ENCODE measurements around the gene DMGDH. TPM values are rescaled to one million over a fixed set of nuclear protein-coding genes. Genes with fewer than 3 reads are reported as not detected.

The DMGDH gene
- under 1 TPM; 0.50 to 0.86 TPM for total RNA-seq

DNA sequence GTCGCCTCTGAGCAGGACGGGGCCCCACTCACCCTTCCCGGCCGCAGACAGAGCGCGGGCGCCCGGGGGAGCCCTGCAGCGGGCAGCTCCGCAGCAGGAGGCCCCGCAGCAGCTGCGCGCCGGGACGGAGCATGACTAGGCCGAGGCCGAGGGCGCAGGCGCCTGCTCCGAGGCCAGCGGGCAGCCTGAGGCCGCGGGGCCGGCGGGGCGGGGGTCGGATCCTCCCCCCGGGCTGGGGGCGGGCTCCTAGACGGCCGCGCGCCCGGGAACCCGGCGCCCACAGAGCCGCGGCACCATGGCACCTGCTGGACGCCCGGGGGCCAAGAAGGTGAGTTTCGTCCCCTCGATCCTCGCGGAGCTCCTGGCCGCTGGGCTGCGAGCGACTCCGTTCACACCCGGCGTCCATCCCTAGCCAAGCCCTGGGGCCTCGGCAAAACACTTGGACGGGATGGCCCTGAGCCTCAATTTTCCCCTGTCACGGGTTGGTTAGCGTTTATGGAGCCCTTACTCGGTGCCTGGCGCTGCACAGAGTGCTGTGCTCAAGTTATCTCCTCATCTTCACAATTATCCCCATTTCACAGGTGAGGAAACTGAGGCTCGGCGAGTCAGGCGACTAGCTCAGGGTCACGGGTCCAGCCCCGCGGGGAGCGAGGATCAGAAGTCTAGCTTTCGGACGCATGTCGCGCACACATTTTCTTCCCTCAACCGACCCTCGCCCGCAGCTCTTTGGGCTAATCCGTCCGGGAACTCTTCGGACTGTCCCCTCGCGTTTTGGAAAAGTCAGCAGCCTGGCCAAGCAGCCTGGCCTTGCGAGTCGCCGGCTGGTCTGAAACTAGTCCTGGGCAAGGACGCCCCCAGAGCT lies at the start of gene DMGDH, which contains the start of gene BHMT2:
DMGDH (minus strand) TSS at position 187 of the 862 bp plus-strand sequence; CDS start at position 133, 54 bp downstream.
BHMT2 (plus strand) TSS at position 280 of the 862 bp plus-strand sequence; CDS start at position 296, 16 bp downstream.
- POLR2A ChIA-PET, result no interaction called here
- Mint-ChIP-seq H3K4me3 (no peak within 1 kb of the TSS), H3K27ac (no peak within 1 kb of the TSS), H3K36me3 (ENCODE audit: low read depth) (no peaks in the 10 kb centered on the region), H3K27me3 (peaks cover 33% of the 10 kb centered on the region), H3K4me1 (no peaks in the 10 kb centered on the region), H3K9me3 (ENCODE audit: low read depth) (peaks cover 2% of the 10 kb centered on the region)
- ATAC-seq (peak; percentile 49), DNase-seq (peak; percentile 21)
- CTCF ChIA-PET, result interaction anchor here (0.6 to 1.5 kb wide), 3 partner anchors 13 to 63 kb away, joined by 3 to 4 read pairs (median 4); no protein-coding TSS in a partner anchor
- intact Hi-C loops (cut with DNase I, micrococcal nuclease), result no loop called here

DNA sequence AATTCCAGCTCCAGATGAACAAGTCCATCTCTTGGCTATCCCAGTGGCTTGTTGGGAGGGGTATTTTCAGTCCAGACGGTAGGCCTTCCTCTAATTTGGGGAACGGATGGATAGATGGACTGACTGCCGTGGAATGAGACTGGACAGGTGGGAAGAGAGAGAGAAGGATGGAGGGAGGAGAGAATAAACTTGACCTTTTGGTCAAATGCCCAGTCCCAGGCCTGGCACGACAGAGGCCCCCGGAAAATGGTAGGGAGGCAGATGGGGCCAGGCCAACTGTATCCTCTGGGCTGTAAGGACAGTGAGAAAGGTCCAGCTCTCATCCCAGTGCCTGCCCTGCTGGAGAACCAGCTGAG lies 43.2 kb upstream of the DMGDH start:
- no peak overlapping the region for H3K27ac Mint-ChIP-seq
- no peaks in the 10 kb centered on the region for H3K9me3 Mint-ChIP-seq (ENCODE audit: low read depth)
- ATAC-seq (no peak), DNase-seq (no peak)
- POLR2A ChIA-PET, result no interaction called here
- no peaks in the 10 kb centered on the region for H3K4me1 Mint-ChIP-seq
- intact Hi-C loops (cut with DNase I, micrococcal nuclease), result no loop called here
- no peak overlapping the region for H3K4me3 Mint-ChIP-seq
- H3K27me3 Mint-ChIP-seq, result peaks cover 43% of the 10 kb centered on the region
- H3K36me3 Mint-ChIP-seq (ENCODE audit: low read depth), result no peaks in the 10 kb centered on the region
- CTCF ChIA-PET, result interaction anchor here (0.6 to 1.0 kb wide), 2 partner anchors 20 to 137 kb away, joined by 3 to 4 read pairs; no protein-coding TSS in a partner anchor

GRCh38 chr5:79111960-79112702 lies 42.7 kb upstream of the DMGDH start:
- intact Hi-C loops (cut with DNase I, micrococcal nuclease), result no loop called here
- Mint-ChIP-seq H3K27me3 (peaks cover 43% of the 10 kb centered on the region), H3K27ac (no peak overlapping the region), H3K4me1 (no peaks in the 10 kb centered on the region), H3K9me3 (ENCODE audit: low read depth) (no peaks in the 10 kb centered on the region), H3K4me3 (no peak overlapping the region), H3K36me3 (ENCODE audit: low read depth) (no peaks in the 10 kb centered on the region)
- CTCF ChIA-PET, result interaction anchor here (0.6 to 1.0 kb wide), 2 partner anchors 21 to 137 kb away, joined by 3 to 4 read pairs; no protein-coding TSS in a partner anchor
- POLR2A ChIA-PET, result no interaction called here
- no peak for ATAC-seq
- DNase-seq, result no peak

DNA sequence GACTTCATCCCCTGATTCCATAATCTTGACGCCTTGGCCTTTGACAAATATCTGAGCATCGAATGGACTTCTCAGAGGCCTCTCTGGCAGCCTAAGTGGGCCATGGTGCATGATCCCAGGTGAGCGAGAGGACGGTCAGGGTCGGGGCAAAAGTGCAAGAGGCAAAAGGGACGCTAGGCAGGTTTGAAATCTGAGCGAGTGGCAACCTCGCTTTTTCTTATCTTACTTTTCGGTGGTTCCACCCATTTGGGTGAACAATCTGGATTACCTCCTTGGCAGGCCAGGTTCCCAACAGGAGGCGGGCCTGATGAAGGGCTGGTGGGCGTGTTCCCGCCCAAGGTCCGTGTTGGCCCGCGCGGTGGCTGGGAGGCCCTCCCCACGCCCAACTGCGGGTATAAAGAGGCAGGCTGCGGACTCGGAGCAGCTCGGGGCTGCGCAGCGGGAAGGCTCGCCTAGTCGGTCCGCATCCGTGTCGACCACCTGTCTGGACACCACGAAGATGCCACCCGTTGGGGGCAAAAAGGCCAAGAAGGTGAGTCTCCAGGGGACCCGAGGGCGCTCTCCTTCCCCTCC lies 42.0 kb upstream of the DMGDH start, which contains the start of gene BHMT:
BHMT (plus strand) TSS at position 423 of the 573 bp plus-strand sequence; CDS start at position 500, 77 bp downstream.
- DNase-seq (no peak), ATAC-seq (no peak)
- intact Hi-C loops (cut with DNase I, micrococcal nuclease), result no loop called here
- ChIA-PET POLR2A (no interaction called here), CTCF (no interaction called here)
- Mint-ChIP-seq H3K27me3 (peaks cover 46% of the 10 kb centered on the region), H3K36me3 (ENCODE audit: low read depth) (no peaks in the 10 kb centered on the region), H3K4me3 (no peak within 1 kb of the TSS), H3K27ac (no peak within 1 kb of the TSS), H3K9me3 (ENCODE audit: low read depth) (no peaks in the 10 kb centered on the region), H3K4me1 (no peaks in the 10 kb centered on the region)

GRCh38 chr5:79109527-79110492 lies 40.3 kb upstream of the DMGDH start:
- H3K27me3 Mint-ChIP-seq, result peaks cover 48% of the 10 kb centered on the region
- no peaks in the 10 kb centered on the region for H3K9me3 Mint-ChIP-seq (ENCODE audit: low read depth)
- peak; percentile 66 for ATAC-seq
- no peak overlapping the region for H3K27ac Mint-ChIP-seq
- DNase-seq, result peak; percentile 65
- ChIA-PET POLR2A (no interaction called here), CTCF (interaction anchor here (0.7 to 2.0 kb wide), 6 partner anchors 8 to 92 kb away, joined by 3 to 15 read pairs (median 3); no protein-coding TSS in a partner anchor)
- H3K4me3 Mint-ChIP-seq, result no peak overlapping the region
- H3K36me3 Mint-ChIP-seq (ENCODE audit: low read depth), result no peaks in the 10 kb centered on the region
- H3K4me1 Mint-ChIP-seq, result no peaks in the 10 kb centered on the region
- intact Hi-C loops (cut with DNase I, micrococcal nuclease), result loop anchor here (1.0 kb wide), 1 partner anchor 85 kb away; no protein-coding TSS in a partner anchor

- intact Hi-C loops (cut with DNase I, micrococcal nuclease), result no loop called here
- Mint-ChIP-seq H3K27ac (no peak overlapping the region), H3K9me3 (ENCODE audit: low read depth) (no peaks in the 10 kb centered on the region), H3K36me3 (ENCODE audit: low read depth) (no peaks in the 10 kb centered on the region), H3K27me3 (peaks cover 50% of the 10 kb centered on the region), H3K4me1 (no peaks in the 10 kb centered on the region), H3K4me3 (no peak overlapping the region)
- no peak for DNase-seq
- ChIA-PET CTCF (interaction anchor here (0.6 to 2.0 kb wide), 7 partner anchors 9 to 904 kb away, joined by 3 to 15 read pairs (median 3); no protein-coding TSS in a partner anchor), POLR2A (no interaction called here)
- no peak for ATAC-seq
Observed at GRCh38 chr5:79108792-79109191, 39.3 kb upstream of the DMGDH start.

DNA sequence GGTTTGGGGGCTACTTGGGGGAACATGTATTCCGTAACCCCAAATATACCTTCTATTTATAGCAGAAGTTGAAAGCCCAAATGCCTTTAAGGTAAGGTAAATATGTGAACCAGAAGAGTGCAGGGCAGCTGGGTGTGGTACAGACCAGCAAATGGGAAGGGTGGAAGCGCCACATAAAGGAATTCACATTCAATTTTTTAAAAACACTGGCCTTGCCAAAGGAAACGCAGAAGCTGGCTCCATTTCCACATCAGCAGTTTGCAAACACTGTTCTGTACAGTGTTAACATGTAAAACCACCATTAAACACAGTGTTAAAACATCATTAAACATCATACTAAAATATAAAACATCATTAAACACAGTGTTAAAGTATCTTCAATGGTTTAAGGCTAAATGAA lies 38.6 kb upstream of the DMGDH start:
- no peak for DNase-seq
- no peaks in the 10 kb centered on the region for H3K9me3 Mint-ChIP-seq (ENCODE audit: low read depth)
- peaks cover 50% of the 10 kb centered on the region for H3K27me3 Mint-ChIP-seq
- H3K4me3 Mint-ChIP-seq, result no peak overlapping the region
- ChIA-PET CTCF (interaction anchor here (1.5 to 2.0 kb wide), 2 partner anchors 25 to 83 kb away, joined by 5 to 15 read pairs; no protein-coding TSS in a partner anchor), POLR2A (no interaction called here)
- ATAC-seq, result no peak
- H3K36me3 Mint-ChIP-seq (ENCODE audit: low read depth), result no peaks in the 10 kb centered on the region
- H3K27ac Mint-ChIP-seq, result no peak overlapping the region
- H3K4me1 Mint-ChIP-seq, result no peaks in the 10 kb centered on the region
- intact Hi-C loops (cut with DNase I, micrococcal nuclease), result no loop called here

GRCh38 chr5:79107020-79107796 lies 37.7 kb upstream of the DMGDH start:
- no peaks in the 10 kb centered on the region for H3K36me3 Mint-ChIP-seq (ENCODE audit: low read depth)
- no peaks in the 10 kb centered on the region for H3K4me1 Mint-ChIP-seq
- ATAC-seq (no peak), DNase-seq (no peak)
- ChIA-PET POLR2A (no interaction called here), CTCF (interaction anchor here (0.7 to 3.1 kb wide), 8 partner anchors 10 to 124 kb away, joined by 3 to 23 read pairs (median 4); no protein-coding TSS in a partner anchor)
- H3K27me3 Mint-ChIP-seq, result peaks cover 44% of the 10 kb centered on the region
- no peak overlapping the region for H3K4me3 Mint-ChIP-seq
- no peak overlapping the region for H3K27ac Mint-ChIP-seq
- H3K9me3 Mint-ChIP-seq (ENCODE audit: low read depth), result no peaks in the 10 kb centered on the region
- intact Hi-C loops (cut with DNase I, micrococcal nuclease), result no loop called here

DNA sequence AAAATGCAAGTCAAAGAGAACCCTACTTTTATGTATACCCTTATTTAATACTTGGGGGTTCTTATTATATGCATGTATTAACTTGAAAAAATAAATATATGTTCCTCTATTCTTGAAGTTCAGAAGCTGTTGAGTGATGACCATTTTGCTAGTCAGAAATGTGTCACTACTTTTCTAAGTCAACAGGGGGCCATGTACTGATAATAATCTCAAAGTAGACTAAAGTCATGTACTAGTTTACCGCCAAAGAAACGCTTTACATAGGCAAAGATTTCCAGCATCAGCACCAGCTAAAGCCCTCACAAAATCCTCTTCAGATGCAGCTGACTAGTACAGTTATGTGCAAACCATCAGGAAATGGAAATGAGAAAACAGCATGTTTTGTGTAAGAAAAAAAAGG lies 36.4 kb upstream of the DMGDH start:
- H3K4me1 Mint-ChIP-seq, result no peaks in the 10 kb centered on the region
- CTCF ChIA-PET, result interaction anchor here (0.6 to 3.1 kb wide), 9 partner anchors 11 to 357 kb away, joined by 3 to 23 read pairs (median 5); no protein-coding TSS in a partner anchor
- intact Hi-C loops (cut with DNase I, micrococcal nuclease), result no loop called here
- ATAC-seq, result no peak
- H3K4me3 Mint-ChIP-seq, result no peak overlapping the region
- peaks cover 5% of the 10 kb centered on the region for H3K9me3 Mint-ChIP-seq (ENCODE audit: low read depth)
- peaks cover 37% of the 10 kb centered on the region for H3K27me3 Mint-ChIP-seq
- H3K27ac Mint-ChIP-seq, result no peak overlapping the region
- POLR2A ChIA-PET, result no interaction called here
- peaks cover 3% of the 10 kb centered on the region for H3K36me3 Mint-ChIP-seq (ENCODE audit: low read depth)
- no peak for DNase-seq

DNA sequence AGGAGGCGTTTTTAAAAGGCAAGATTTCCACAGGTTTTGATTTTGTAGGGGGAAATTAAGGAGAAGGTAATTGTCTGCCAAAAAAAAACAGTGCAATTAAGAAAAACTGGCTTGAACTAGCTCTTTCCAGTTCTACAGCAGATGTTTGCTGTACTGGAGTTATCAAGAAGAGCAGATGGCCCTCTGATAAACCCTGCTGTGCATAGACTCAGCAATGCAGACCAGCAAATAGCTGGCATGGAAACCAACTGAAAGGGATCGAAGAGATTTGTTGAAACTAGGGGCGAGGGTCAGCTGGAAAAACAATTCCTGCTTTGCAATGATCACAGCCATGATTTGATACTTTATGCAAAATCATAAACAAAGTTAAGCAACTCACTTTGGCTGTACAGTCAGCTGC lies 24.3 kb upstream of the DMGDH start:
- ATAC-seq (no peak), DNase-seq (no peak)
- ChIA-PET POLR2A (no interaction called here), CTCF (no interaction called here)
- Mint-ChIP-seq H3K27ac (no peak overlapping the region), H3K36me3 (ENCODE audit: low read depth) (no peaks in the 10 kb centered on the region), H3K27me3 (peaks cover 8% of the 10 kb centered on the region), H3K9me3 (ENCODE audit: low read depth) (no peaks in the 10 kb centered on the region), H3K4me3 (no peak overlapping the region), H3K4me1 (no peaks in the 10 kb centered on the region)
- intact Hi-C loops (cut with DNase I, micrococcal nuclease), result no loop called here

All from activated CD4-positive, alpha-beta T cell treated with anti-CD3 and anti-CD28 coated beads for 36 hours (primary cell).